Measurements from ENCODE around the gene LYRM9.
"Not testable (repeated sequence)": the region's sequence is repeated elsewhere in the genome, so short reads cannot be mapped to it uniquely, and the experiment has no call there.

The LYRM9 gene

GRCh38 chr17:27873746-27874145 lies 19.4 kb downstream of the LYRM9 start:
- DNase-seq (ENCODE audit: low spot score), result no peak

- DNase-seq (ENCODE audit: low spot score), result no peak
Measured at GRCh38 chr17:27873211-27873610, 20.0 kb downstream of the LYRM9 start.

GRCh38 chr17:27872776-27873175 lies 20.4 kb downstream of the LYRM9 start:
- DNase-seq (ENCODE audit: low spot score), result no peak

GRCh38 chr17:27871407-27871806 lies 21.8 kb downstream of the LYRM9 start:
- no peak for DNase-seq (ENCODE audit: low spot score)

- no peak for DNase-seq (ENCODE audit: low spot score)
Measured at GRCh38 chr17:27870345-27870744, 22.8 kb downstream of the LYRM9 start.

GRCh38 chr17:27868565-27868964 lies 24.6 kb downstream of the LYRM9 start:
- DNase-seq (ENCODE audit: low spot score), result no peak

- no peak for DNase-seq (ENCODE audit: low spot score)
Measured at GRCh38 chr17:27862840-27863239, 30.3 kb downstream of the LYRM9 start.

GRCh38 chr17:27862004-27862403 lies 31.2 kb downstream of the LYRM9 start:
- DNase-seq (ENCODE audit: low spot score), result peak; percentile 88

- no peak for DNase-seq (ENCODE audit: low spot score)
Measured at GRCh38 chr17:27860971-27861664, 32.0 kb downstream of the LYRM9 start.

GRCh38 chr17:27858621-27859305 lies 34.4 kb downstream of the LYRM9 start:
- no peak for DNase-seq (ENCODE audit: low spot score)

GRCh38 chr17:27856676-27857432 lies 36.3 kb downstream of the LYRM9 start:
- DNase-seq (ENCODE audit: low spot score), result no peak

GRCh38 chr17:27855454-27855853 lies 37.7 kb downstream of the LYRM9 start:
- no peak for DNase-seq (ENCODE audit: low spot score)

GRCh38 chr17:27854163-27854562 lies 39.0 kb downstream of the LYRM9 start:
- DNase-seq (ENCODE audit: low spot score), result no peak

GRCh38 chr17:27853091-27853490 lies 40.1 kb downstream of the LYRM9 start:
- DNase-seq (ENCODE audit: low spot score), result no peak

- no peak for DNase-seq (ENCODE audit: low spot score)
Measured at GRCh38 chr17:27849474-27850185, 43.5 kb downstream of the LYRM9 start.

- no peak for DNase-seq (ENCODE audit: low spot score)
Measured at GRCh38 chr17:27848931-27849330, 44.2 kb downstream of the LYRM9 start.

- DNase-seq (ENCODE audit: low spot score), result not testable (repeated sequence)
Measured at GRCh38 chr17:27846808-27847307, 46.3 kb downstream of the LYRM9 start.

GRCh38 chr17:27846042-27846655 lies 47.0 kb downstream of the LYRM9 start:
- no peak for DNase-seq (ENCODE audit: low spot score)

GRCh38 chr17:27845264-27846041 lies 47.7 kb downstream of the LYRM9 start:
- no peak for DNase-seq (ENCODE audit: low spot score)

- DNase-seq (ENCODE audit: low spot score), result no peak
Measured at GRCh38 chr17:27840688-27841087, 52.5 kb downstream of the LYRM9 start.

- not testable (repeated sequence) for DNase-seq (ENCODE audit: low spot score)
Measured at GRCh38 chr17:27840406-27840678, 52.8 kb downstream of the LYRM9 start.

Measured in cerebellar cortex (tissue), 1 donor.